Psoas muscle (tissue), 8 donors: ENCODE measurements around the gene SLC22A12. TPM values are rescaled to one million over a fixed set of nuclear protein-coding genes. Genes with fewer than 3 reads are reported as not detected.

Source experiments
- ATAC-seq, 4 donors: fragments of 200-7000 bp; cut with Tn5 transposase; one replicate each; pipeline ENCODE4 v1.9.1; 2020; ENCODE audit warnings: moderate library complexity in 3 of 4, mild to moderate bottlenecking in 2 of 4
- DNase-seq, 2 donors: peaks; one replicate each; pipeline ENCODE4 v3.0.0-alpha.2; 2020
- H3K27ac ChIP-seq: fragments of 200-600 bp; one replicate; pipeline ENCODE4 v1.8.0; 2022
- H3K27me3 ChIP-seq, 3 donors: fragments of 200-600 bp in 1 of 3; one replicate each; pipeline versions ENCODE4 v1.6.1 to v1.8.0; 2013 to 2022; ENCODE audit warnings: low read length in 2 of 3, mild to moderate bottlenecking in 2 of 3, moderate library complexity in 1 of 3; ENCODE audit not compliant: insufficient read depth in 3 of 3
- H3K36me3 ChIP-seq, 2 donors: fragments of 200-600 bp in 1 of 2; one replicate each; pipeline versions ENCODE4 v1.6.1 to v1.8.0; 2013 to 2022; ENCODE audit warnings: low read depth in 1 of 2, mild to moderate bottlenecking in 1 of 2, moderate library complexity in 1 of 2; ENCODE audit not compliant: insufficient read depth in 1 of 2
- H3K4me1 ChIP-seq: fragments of 200-600 bp; one replicate; pipeline ENCODE4 v1.8.0; 2022
- H3K4me3 ChIP-seq: fragments of 200-600 bp; one replicate; pipeline ENCODE4 v1.8.0; 2022; ENCODE audit warnings: mild to moderate bottlenecking
- H3K9me3 ChIP-seq: fragments of 200-600 bp; one replicate; pipeline ENCODE4 v1.8.0; 2022
- CTCF ChIP-seq: fragments of 200-600 bp; IDR thresholded peaks from one replicate; pipeline ENCODE4 v1.8.0; 2022; ENCODE audit warnings: antibody characterized with exemption
- WGBS, 3 donors: extraction: QIAGEN DNeasy Blood & Tissue Kit; methylation state at CpG; one replicate each; pipeline versions ENCODE4 v1.1.6 to v1.1.7; 2013; 5-methylcytosine and 5-hydroxymethylcytosine counted together
- intact Hi-C, 2 donors: fragments of 100-400 bp; cut with DNase I; formaldehyde crosslinking; loops; one replicate each; pipeline versions ENCODE4 v1.11.0 to v1.14.2; 2022
- polyA plus RNA-seq, 3 donors: library from polyadenylated mRNA; stranded (reverse); fragments of 200-250 nt; gene quantifications; one replicate each; pipeline ENCODE4 v1.2.3, GENCODE V29; 2013
- total RNA-seq, 4 donors: library from RNA; stranded (reverse); fragmentation: NEBNext Ultra II Directional in 2 of 4; extraction: Animal tissue kit (Norgen Biotek cat#: 25700) in 2 of 4; gene quantifications; one replicate each; pipeline versions ENCODE4 v1.2.1 to v1.2.4, GENCODE V29; 2021 to 2023
- donor health status: healthy with polysubstance abuse.
- donor health status: DM: no; HTN: no; CAD: no; lungs with moderate emphysema.
- donor health status: Bipolar disorder and iron deficiency.
- donor health status: healthy.
- donor health status: DM: yes; HTN: yes; CAD: no.
- donor health status: DM: no; HTN: no; CAD: no.
- donor health status: DM: no; HTN: no; CAD: no.
- donor health status: DM: yes; HTN: yes; CAD: no.

The SLC22A12 gene
- total and polyA plus RNA-seq, 7 donors, result not detected

GRCh38 chr11:64545619-64546018, 45.4 kb upstream of the SLC22A12 start:
- no peak for TF ChIP-seq CTCF
- peaks cover 0 to 5% (median 0%) of the 10 kb centered on the region in 3 donors for H3K27me3 ChIP-seq
- ATAC-seq, result peak in 1 of 4 donors; percentile 40
- no peaks in the 10 kb centered on the region for H3K4me1 ChIP-seq
- no peaks in the 10 kb centered on the region for H3K9me3 ChIP-seq
- H3K36me3 ChIP-seq, result no peaks in the 10 kb centered on the region
- WGBS, 3 donors, result 85 to 89% (median 88%) methylated on average over 15 of the region's 15 CpGs
- no peak overlapping the region for H3K4me3 ChIP-seq
- peak in 1 of 2 donors; percentile 42 for DNase-seq
- intact Hi-C loops, result no loop called here
- no peak overlapping the region for H3K27ac ChIP-seq

GRCh38 chr11:64546176-64546575, 44.8 kb upstream of the SLC22A12 start:
- H3K9me3 ChIP-seq, result no peaks in the 10 kb centered on the region
- WGBS, 3 donors, result 95 to 98% (median 97%) methylated on average over 2 of the region's 2 CpGs
- H3K36me3 ChIP-seq, result no peaks in the 10 kb centered on the region
- DNase-seq (no peak), ATAC-seq (no peak)
- no peak overlapping the region for H3K27ac ChIP-seq
- intact Hi-C loops, result no loop called here
- peaks cover 0 to 5% (median 0%) of the 10 kb centered on the region in 3 donors for H3K27me3 ChIP-seq
- H3K4me3 ChIP-seq, result no peak overlapping the region
- no peak for TF ChIP-seq CTCF
- no peaks in the 10 kb centered on the region for H3K4me1 ChIP-seq

GRCh38 chr11:64546600-64546999, 44.4 kb upstream of the SLC22A12 start:
- H3K4me1 ChIP-seq, result no peaks in the 10 kb centered on the region
- H3K27me3 ChIP-seq, result peaks cover 0 to 3% (median 0%) of the 10 kb centered on the region in 3 donors
- H3K4me3 ChIP-seq, result no peak overlapping the region
- no peaks in the 10 kb centered on the region for H3K36me3 ChIP-seq
- no peak for TF ChIP-seq CTCF
- ATAC-seq (no peak), DNase-seq (no peak)
- intact Hi-C loops, result no loop called here
- 77 to 88% (median 83%) methylated on average over 8 of the region's 8 CpGs for WGBS, 3 donors
- no peak overlapping the region for H3K27ac ChIP-seq
- no peaks in the 10 kb centered on the region for H3K9me3 ChIP-seq

- DNase-seq, result no peak
- Histone ChIP-seq H3K27me3 (no peaks in the 10 kb centered on the region), H3K4me3 (no peak overlapping the region), H3K27ac (no peak overlapping the region), H3K4me1 (peaks cover 7% of the 10 kb centered on the region), H3K9me3 (no peaks in the 10 kb centered on the region), H3K36me3 (no peaks in the 10 kb centered on the region)
- TF ChIP-seq CTCF, result no peak
- 79 to 83% (median 82%) methylated on average over 4 of the region's 4 CpGs for WGBS, 3 donors
- intact Hi-C loops, result loop anchor here (5.0 kb wide), 2 partner anchors 102 to 172 kb away; partner anchors contain the start of gene NRXN2 (in 2 of the 2)
- ATAC-seq, result no peak
These were observed 41.1 kb upstream of the SLC22A12 start for GRCh38 chr11:64549969-64550368.
